ENCODE results near the gene NFE2L2. TPM values are rescaled to one million over a fixed set of nuclear protein-coding genes. Genes with fewer than 3 reads are reported as not detected.
A peak's percentile ranks its signal among the peaks of the same experiment; 100 is the strongest.

The NFE2L2 gene
- total RNA-seq, 1 donor from 2014 or later: 100 TPM

DNA sequence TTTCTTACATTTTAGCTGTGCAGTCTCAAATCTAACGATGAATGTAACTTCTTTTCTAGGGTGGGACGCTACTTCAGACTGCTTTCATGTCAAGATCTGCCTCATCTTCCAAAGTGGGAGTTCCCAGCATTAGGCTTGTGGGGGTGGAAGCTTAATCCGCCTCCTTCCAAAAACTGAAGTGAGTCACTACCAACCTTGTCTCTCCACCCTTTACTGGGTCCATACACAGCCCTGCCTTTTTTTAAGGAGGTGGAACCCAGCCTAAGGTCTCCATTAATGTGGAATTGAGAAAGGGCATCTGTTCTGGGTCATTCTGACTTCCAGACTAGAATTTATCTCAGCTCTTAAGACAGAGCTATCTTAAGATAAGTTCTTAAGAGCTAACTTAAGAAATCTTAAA is 42.0 kb upstream of the NFE2L2 start:
- H3K9me3 Mint-ChIP-seq (ENCODE audit: unreplicated experiment): no peaks in the 10 kb centered on the region
- no peak for DNase-seq (ENCODE audit: extremely low spot score, unreplicated experiment)
- TF ChIP-seq, protein P1, sequence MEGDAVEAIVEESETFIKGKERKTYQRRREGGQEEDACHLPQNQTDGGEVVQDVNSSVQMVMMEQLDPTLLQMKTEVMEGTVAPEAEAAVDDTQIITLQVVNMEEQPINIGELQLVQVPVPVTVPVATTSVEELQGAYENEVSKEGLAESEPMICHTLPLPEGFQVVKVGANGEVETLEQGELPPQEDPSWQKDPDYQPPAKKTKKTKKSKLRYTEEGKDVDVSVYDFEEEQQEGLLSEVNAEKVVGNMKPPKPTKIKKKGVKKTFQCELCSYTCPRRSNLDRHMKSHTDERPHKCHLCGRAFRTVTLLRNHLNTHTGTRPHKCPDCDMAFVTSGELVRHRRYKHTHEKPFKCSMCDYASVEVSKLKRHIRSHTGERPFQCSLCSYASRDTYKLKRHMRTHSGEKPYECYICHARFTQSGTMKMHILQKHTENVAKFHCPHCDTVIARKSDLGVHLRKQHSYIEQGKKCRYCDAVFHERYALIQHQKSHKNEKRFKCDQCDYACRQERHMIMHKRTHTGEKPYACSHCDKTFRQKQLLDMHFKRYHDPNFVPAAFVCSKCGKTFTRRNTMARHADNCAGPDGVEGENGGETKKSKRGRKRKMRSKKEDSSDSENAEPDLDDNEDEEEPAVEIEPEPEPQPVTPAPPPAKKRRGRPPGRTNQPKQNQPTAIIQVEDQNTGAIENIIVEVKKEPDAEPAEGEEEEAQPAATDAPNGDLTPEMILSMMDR (IDR thresholded peaks at IDR 0.05): no peak
- no peak overlapping the region for H3K4me3 Mint-ChIP-seq (ENCODE audit: unreplicated experiment)
- no peak overlapping the region for H3K27ac Mint-ChIP-seq (ENCODE audit: unreplicated experiment)
- H3K4me1 Mint-ChIP-seq (ENCODE audit: unreplicated experiment): no peaks in the 10 kb centered on the region
- no peaks in the 10 kb centered on the region for H3K27me3 Mint-ChIP-seq (ENCODE audit: unreplicated experiment)
- no peaks in the 10 kb centered on the region for H3K36me3 Mint-ChIP-seq (ENCODE audit: unreplicated experiment)

DNA sequence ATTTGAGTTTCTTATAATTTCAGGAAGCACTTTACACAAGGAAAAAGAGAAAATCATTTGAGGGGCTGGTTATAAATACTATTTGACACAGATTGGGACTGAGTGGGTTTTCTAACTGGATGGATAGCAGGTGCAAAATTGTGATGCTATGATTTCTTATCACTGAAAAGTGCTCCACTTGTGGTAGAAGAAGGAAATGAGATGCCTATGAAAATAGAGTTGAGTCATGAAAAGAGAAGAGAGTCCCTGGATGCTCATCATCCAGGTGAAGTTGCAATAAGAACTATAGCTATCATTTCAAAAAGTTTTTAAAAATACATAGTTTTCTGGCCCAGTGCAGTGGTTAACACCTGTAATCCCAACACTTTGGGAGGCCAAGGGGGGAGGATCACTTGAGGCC is 39.4 kb upstream of the NFE2L2 start:
- TF ChIP-seq, protein P1 (IDR thresholded peaks at IDR 0.05): no peak
- Mint-ChIP-seq H3K4me3 (ENCODE audit: unreplicated experiment) (no peak overlapping the region), H3K27me3 (ENCODE audit: unreplicated experiment) (no peaks in the 10 kb centered on the region), H3K36me3 (ENCODE audit: unreplicated experiment) (peaks cover 2% of the 10 kb centered on the region), H3K27ac (ENCODE audit: unreplicated experiment) (no peak overlapping the region), H3K9me3 (ENCODE audit: unreplicated experiment) (no peaks in the 10 kb centered on the region), H3K4me1 (ENCODE audit: unreplicated experiment) (no peaks in the 10 kb centered on the region)
- DNase-seq (ENCODE audit: extremely low spot score, unreplicated experiment): no peak

DNA sequence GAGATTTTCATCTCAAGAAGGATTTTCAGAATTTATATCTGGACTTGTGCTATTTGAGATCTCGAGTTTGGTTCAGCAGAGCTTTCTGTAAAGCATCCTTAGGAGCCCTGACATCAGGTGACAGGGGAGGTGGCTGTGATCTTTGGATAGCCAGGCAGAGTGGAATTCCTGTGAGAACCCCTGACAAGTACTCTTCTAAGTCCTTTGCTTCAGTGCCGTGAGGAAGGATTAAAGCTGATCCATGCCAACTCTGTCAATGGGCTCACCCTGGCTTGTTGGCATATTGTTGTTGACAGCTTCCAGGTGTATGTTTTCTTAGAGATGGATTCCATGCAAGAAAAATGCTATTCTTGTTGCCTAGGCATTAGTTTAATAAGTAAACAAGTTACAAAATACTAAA is 38.0 kb upstream of the NFE2L2 start:
- Mint-ChIP-seq H3K9me3 (ENCODE audit: unreplicated experiment) (no peaks in the 10 kb centered on the region), H3K4me1 (ENCODE audit: unreplicated experiment) (peaks cover 9% of the 10 kb centered on the region), H3K27me3 (ENCODE audit: unreplicated experiment) (no peaks in the 10 kb centered on the region), H3K27ac (ENCODE audit: unreplicated experiment) (no peak overlapping the region), H3K36me3 (ENCODE audit: unreplicated experiment) (peaks cover 2% of the 10 kb centered on the region), H3K4me3 (ENCODE audit: unreplicated experiment) (no peak overlapping the region)
- TF ChIP-seq, protein P1 (IDR thresholded peaks at IDR 0.05): no peak
- DNase-seq (ENCODE audit: extremely low spot score, unreplicated experiment): no peak

DNA sequence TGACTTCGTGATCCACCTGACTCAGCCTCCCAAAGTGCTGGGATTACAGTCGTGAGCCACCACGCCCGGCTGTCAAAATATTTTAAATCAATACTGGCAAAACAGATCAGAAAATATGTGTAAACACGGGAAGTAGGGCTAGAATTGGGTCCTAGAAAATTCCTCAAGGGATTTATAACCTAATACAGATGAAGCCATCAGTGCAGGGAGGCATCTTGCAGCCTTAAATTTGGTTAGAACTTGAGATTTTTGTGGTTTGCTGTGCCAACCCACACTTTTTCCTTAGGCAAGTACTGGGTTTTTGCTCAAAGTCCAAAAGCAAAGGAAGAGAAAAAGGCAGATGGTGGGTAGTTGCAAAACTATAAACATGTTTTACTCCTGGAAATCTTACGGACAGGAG is 33.7 kb upstream of the NFE2L2 start:
- H3K27me3 Mint-ChIP-seq (ENCODE audit: unreplicated experiment): no peaks in the 10 kb centered on the region
- H3K27ac Mint-ChIP-seq (ENCODE audit: unreplicated experiment): no peak overlapping the region

DNA sequence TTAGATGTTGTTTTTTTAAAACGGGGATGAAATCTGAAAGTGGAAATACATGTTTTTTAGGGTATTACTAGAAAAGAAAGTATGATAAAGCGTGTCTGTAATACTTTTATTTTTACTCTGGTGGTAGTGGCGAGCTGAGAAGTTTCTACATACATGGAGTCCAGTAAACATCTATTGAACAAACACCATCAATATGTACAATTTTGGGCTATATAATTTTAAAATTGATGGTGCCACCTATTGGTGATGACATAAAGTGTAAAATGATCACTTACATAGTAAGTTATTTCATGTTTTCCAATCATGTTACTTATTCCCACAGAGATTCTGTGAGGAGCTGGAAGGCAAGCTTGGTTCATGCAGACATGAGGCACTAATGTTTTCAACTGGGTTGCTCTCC is 31.5 kb upstream of the NFE2L2 start:
- peak overlapping the region; percentile 33 for H3K4me3 Mint-ChIP-seq (ENCODE audit: unreplicated experiment)
- no peaks in the 10 kb centered on the region for H3K9me3 Mint-ChIP-seq (ENCODE audit: unreplicated experiment)
- TF ChIP-seq, protein P1 (IDR thresholded peaks at IDR 0.05): peak; percentile 56
- H3K4me1 Mint-ChIP-seq (ENCODE audit: unreplicated experiment): peaks cover 32% of the 10 kb centered on the region
- peaks cover 2% of the 10 kb centered on the region for H3K36me3 Mint-ChIP-seq (ENCODE audit: unreplicated experiment)
- H3K27me3 Mint-ChIP-seq (ENCODE audit: unreplicated experiment): no peaks in the 10 kb centered on the region
- no peak for DNase-seq (ENCODE audit: extremely low spot score, unreplicated experiment)
- peak overlapping the region; percentile 73 for H3K27ac Mint-ChIP-seq (ENCODE audit: unreplicated experiment)

More for the DNA sequence above, 33.7 kb upstream of the NFE2L2 start:
- Mint-ChIP-seq H3K4me3 (ENCODE audit: unreplicated experiment) (no peak overlapping the region), H3K36me3 (ENCODE audit: unreplicated experiment) (peaks cover 2% of the 10 kb centered on the region), H3K4me1 (ENCODE audit: unreplicated experiment) (peaks cover 32% of the 10 kb centered on the region), H3K9me3 (ENCODE audit: unreplicated experiment) (no peaks in the 10 kb centered on the region)
- TF ChIP-seq, protein P1 (IDR thresholded peaks at IDR 0.05): no peak
- DNase-seq (ENCODE audit: extremely low spot score, unreplicated experiment): no peak
